SJSA1 (cell line): ENCODE data around the gene C18orf32. TPM values are rescaled to one million over a fixed set of nuclear protein-coding genes. Genes with fewer than 3 reads are reported as not detected.
"Not testable (repeated sequence)": the region's sequence is repeated elsewhere in the genome, so short reads cannot be mapped to it uniquely, and the experiment has no call there.

Experiments
- DNase-seq, 2 experiments: peaks; one replicate each; pipeline ENCODE4 v3.0.0-alpha.2; 2015 to 2020; ENCODE audit warnings: low spot score in 2 of 2, low read depth in 1 of 2
- H3K27ac ChIP-seq: fragments of 250-450 bp; sonication (Bioruptor Pico); 2 replicates; pipeline ENCODE4 v1.5.1; 2020; ENCODE audit warnings: mild to moderate bottlenecking, moderate library complexity
- H3K27me3 ChIP-seq: fragments of 250-450 bp; sonication (Bioruptor Pico); replicated peaks from 2 replicates; pipeline ENCODE4 v1.5.1; 2020; ENCODE audit warnings: mild to moderate bottlenecking, moderate library complexity
- H3K36me3 ChIP-seq: fragments of 250-450 bp; sonication (Bioruptor Pico); 2 replicates; pipeline ENCODE4 v1.5.1; 2020; ENCODE audit warnings: mild to moderate bottlenecking
- H3K4me1 ChIP-seq: fragments of 250-450 bp; sonication (Bioruptor Pico); replicated peaks from 2 replicates; pipeline ENCODE4 v1.6.1; 2021; ENCODE audit warnings: mild to moderate bottlenecking
- H3K4me3 ChIP-seq: fragments of 250-450 bp; sonication (Bioruptor Pico); 2 replicates; pipeline ENCODE4 v1.5.1; 2020; ENCODE audit warnings: mild to moderate bottlenecking
- H3K9me3 ChIP-seq: fragments of 250-450 bp; sonication (Bioruptor Pico); replicated peaks from 2 replicates; pipeline ENCODE4 v1.5.1; 2020; ENCODE audit warnings: mild to moderate bottlenecking
- total RNA-seq: library from RNA; depleted of rRNA; stranded (reverse); fragments of >200 nt; shearing (Covaris generic); gene quantifications from 2 replicates; pipeline ENCODE4 v1.2.3, GENCODE V29; 2014

Gene C18orf32
- total RNA-seq, 1 experiment from 2014 or later: 58.4 TPM

DNA sequence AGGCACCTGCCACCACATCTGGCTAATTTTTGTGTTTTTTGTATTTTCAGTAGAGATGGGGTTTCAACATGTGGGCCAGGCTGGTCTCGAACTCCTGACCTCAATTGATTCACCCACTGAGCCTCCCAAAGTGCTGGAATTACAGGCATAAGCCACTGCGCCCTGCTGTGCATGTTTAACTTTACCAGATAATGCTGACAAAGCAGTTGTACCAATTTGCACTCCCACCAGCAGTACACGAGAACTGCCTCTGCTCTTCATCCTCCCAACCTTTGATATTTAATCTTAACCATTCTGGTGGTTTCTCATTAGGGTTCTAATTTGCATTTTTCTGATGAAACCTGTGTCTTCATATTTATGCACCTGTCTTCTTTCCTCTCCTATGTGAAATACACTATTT, 14.6 kb downstream of the C18orf32 start:
- 0 out of 2 replicates have a peak, but pooled peaks cover 2% of the 10 kb centered on the region for H3K9me3 ChIP-seq
- DNase-seq: no peak
- H3K4me3 ChIP-seq: no peak overlapping the region
- no peaks in the 10 kb centered on the region for H3K27me3 ChIP-seq
- H3K27ac ChIP-seq: no peak overlapping the region
- H3K4me1 ChIP-seq: peaks cover 11% of the 10 kb centered on the region
- H3K36me3 ChIP-seq: peaks cover 7% of the 10 kb centered on the region; the same call in 1 of the 2 replicates

- H3K36me3 ChIP-seq: 0 out of 2 replicates have a peak, but pooled peaks cover 2% of the 10 kb centered on the region
- no peak overlapping the region for H3K27ac ChIP-seq
- no peaks in the 10 kb centered on the region for H3K9me3 ChIP-seq
Measured at GRCh38 chr18:49471532-49471931, 15.5 kb downstream of the C18orf32 start.

DNA sequence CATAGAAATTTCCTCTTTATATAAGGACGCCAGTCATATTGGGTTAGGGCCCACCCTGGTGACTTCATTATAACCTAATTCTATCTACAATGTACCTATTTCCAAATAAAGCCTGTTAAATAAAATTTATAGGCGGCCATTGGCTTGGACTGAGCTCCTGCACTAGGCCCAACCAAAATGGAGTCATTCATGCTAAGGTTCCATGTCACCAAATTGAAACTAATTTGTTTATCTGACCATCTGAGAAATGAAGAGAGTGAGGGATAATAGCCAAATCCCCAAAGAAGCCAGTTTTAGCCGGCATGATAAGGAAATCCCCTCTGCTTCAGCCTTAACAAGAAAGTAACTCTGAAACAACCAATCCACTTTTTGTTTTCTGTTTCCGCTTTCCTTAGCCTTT, 19.4 kb downstream of the C18orf32 start:
- Histone ChIP-seq H3K36me3 (no peaks in the 10 kb centered on the region), H3K4me1 (no peaks in the 10 kb centered on the region), H3K4me3 (no peak overlapping the region), H3K27ac (no peak overlapping the region), H3K27me3 (no peaks in the 10 kb centered on the region), H3K9me3 (no peaks in the 10 kb centered on the region)
- no peak for DNase-seq

More at GRCh38 chr18:49471532-49471931, 15.5 kb downstream of the C18orf32 start:
- Histone ChIP-seq H3K4me1 (peaks cover 2% of the 10 kb centered on the region), H3K27me3 (no peaks in the 10 kb centered on the region), H3K4me3 (no peak overlapping the region)
- DNase-seq: no peak

DNA sequence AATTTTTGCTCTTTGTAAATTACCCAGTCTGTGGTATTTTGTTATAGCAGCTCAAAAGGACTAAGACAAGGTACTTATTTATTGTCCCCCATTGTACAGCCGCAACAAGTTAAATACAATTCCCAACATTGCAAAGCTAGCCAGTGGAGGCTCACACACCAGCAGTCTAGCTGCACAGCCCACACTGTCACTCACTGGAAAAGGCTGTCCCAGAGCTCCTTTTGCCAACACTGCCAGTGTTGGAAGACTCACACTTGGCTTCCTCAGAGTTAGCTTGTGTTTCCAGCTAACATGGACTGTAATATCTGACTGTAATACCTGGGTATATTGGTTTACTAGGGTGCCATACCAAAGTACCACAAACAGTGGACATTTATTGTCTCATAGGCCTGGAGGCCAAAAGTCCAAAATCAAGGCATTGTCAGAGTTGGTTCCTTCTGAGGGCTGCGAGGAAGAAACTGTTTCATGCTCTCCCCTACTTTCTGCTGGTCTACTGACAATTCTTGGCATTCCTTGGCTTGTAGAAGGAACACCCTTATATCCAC, 19.9 kb downstream of the C18orf32 start:
- DNase-seq: no peak
- Histone ChIP-seq H3K9me3 (no peaks in the 10 kb centered on the region), H3K4me1 (no peaks in the 10 kb centered on the region), H3K36me3 (no peaks in the 10 kb centered on the region), H3K27me3 (no peaks in the 10 kb centered on the region), H3K4me3 (no peak overlapping the region), H3K27ac (no peak overlapping the region)

DNA sequence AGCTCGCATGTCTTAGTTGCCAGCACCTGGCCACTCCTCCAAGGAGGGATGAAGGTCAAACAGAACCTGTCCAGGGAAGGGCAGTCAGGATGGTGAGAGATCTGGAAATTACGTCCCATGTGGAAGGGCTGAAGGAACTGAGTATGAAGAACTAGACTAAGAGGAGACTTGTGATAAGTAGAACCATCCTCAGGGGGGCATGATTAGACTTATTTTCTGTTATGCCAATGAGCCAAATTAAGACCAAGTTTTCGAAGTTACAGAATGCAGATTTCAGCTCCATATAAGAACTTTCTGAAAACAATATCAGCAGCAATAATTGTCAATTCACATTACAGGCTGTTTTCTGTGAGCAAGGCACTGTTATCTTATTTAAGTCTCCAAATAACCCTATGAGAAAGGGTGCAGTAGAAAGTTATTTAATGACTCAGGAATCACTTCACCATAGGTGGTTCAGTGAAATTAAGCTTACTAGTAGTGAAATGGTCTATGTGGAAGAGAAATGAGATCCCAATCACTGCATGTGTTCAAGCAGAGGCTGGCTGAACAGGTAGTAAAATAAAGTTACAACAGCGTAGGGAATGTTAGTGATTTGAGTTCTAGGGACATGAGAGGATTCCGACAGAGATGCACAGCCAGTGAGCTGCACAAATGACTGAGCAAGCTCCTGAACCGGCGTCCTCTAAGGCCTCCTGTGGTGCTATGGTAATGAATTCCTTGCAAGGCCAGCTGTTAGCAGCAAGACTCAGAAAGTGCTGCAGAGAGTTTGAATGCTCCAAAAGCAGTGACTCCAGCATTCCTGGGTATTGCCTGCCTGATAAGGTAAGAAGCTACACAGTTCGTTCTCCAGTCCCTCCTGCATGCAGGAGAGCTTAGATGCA, 22.1 kb downstream of the C18orf32 start:
- Histone ChIP-seq H3K36me3 (no peaks in the 10 kb centered on the region; the same call in 1 of the 2 replicates), H3K9me3 (no peaks in the 10 kb centered on the region), H3K27me3 (no peaks in the 10 kb centered on the region), H3K27ac (no peak overlapping the region), H3K4me3 (no peak overlapping the region), H3K4me1 (no peaks in the 10 kb centered on the region)
- no peak for DNase-seq

- Histone ChIP-seq H3K27me3 (no peaks in the 10 kb centered on the region), H3K27ac (no peak overlapping the region), H3K4me3 (no peak overlapping the region), H3K36me3 (no peaks in the 10 kb centered on the region; the same call in 1 of the 2 replicates), H3K9me3 (no peaks in the 10 kb centered on the region), H3K4me1 (peaks cover 6% of the 10 kb centered on the region; the same call in 1 of the 2 replicates)
- DNase-seq: no peak
Measured at GRCh38 chr18:49461602-49461977, 25.4 kb downstream of the C18orf32 start.

DNA sequence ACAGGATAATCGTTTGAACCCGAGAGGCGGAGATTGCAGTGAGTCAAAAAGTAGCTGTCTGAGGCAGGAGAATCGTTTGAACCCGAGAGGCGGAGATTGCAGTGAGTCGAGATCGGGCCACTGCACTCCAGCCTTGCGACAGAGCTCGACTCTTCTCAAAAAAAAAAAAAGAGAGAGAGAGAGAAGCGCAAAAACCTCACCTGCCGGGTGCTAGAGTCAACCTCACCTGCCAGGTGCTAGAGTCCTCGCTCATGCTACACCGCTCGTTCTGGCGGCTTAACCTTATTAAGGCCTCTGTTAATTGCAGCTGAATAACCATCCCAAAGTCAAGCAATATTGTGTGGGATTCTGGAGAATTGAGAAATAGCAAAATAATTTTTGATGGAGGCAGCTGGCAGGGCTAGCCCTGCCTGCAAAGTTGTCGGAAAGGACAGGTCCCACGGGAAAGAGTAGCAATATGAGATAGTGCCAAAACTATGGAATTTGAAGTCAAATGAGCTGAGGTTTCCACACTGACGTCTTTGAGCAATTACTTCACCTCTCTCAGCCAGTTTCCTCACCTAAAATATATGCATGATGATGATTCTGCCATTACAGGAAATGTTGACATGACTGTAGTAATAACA, 25.9 kb downstream of the C18orf32 start:
- Histone ChIP-seq H3K4me1 (peaks cover 6% of the 10 kb centered on the region; the same call in 1 of the 2 replicates), H3K36me3 (no peaks in the 10 kb centered on the region; the same call in 1 of the 2 replicates), H3K4me3 (peak overlapping the region; percentile 67), H3K9me3 (no peaks in the 10 kb centered on the region), H3K27me3 (no peaks in the 10 kb centered on the region), H3K27ac (no peak overlapping the region)
- DNase-seq: no peak

DNA sequence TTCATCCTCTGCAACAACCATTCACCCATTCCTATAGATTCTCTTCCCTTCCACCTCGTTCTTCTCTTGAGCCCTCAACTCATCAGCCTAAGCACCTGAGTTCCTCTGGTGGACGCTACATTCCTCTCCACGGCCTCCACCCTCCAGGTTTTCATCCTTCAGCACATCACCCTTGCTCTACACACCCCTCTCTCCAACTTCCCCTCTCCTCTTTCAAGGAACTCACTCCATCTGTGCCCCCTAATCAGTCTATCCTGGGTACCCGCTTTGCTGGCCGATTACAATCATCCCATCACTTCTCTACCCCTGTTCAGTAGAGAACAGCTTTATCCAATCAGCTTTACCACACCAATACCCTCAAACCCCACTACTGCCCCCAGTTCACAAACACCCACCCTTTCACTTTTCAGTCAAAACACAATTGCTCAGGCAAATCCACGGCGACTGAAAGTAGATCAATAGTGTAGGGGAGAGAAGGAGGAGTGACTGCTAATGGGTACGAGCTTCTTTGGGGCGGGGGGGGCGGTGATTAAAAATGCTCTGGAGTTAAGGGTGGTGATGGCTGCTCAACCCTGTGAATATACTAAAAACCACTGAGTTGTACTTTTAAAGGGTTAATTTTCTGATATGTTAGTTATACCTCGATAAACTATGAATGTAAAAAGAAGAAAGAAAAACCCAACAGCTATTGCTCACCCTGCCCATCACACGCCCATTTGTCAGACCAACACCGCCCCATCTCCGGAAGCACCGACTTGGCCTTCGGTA, 27.4 kb downstream of the C18orf32 start:
- Histone ChIP-seq H3K36me3 (no peaks in the 10 kb centered on the region; the same call in 1 of the 2 replicates), H3K9me3 (no peaks in the 10 kb centered on the region), H3K4me3 (peak overlapping the region; percentile 67), H3K27me3 (no peaks in the 10 kb centered on the region), H3K27ac (no peak overlapping the region), H3K4me1 (peaks cover 6% of the 10 kb centered on the region; the same call in 1 of the 2 replicates)
- DNase-seq: no peak

DNA sequence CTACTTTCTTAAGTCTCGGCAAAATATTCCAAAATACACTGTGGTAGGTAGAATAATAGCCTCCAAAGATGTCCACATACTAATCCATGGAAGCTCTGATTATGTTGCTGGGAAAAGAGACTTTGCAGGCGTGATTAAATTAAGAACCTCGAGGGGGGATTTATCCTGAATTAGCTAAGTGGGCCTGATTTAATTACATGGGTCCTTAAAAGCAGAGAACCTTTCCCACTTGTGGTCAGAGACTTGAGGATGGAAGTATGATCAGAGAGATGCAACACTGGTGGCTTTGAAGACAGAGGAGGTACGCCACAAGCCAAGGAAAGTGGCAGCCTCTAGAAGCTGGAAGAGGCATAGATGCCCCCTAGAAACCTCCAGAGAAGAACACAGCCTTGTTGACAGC, 29.4 kb downstream of the C18orf32 start:
- Histone ChIP-seq H3K4me1 (peaks cover 6% of the 10 kb centered on the region; the same call in 1 of the 2 replicates), H3K27ac (no peak overlapping the region)
- DNase-seq: no peak

DNA sequence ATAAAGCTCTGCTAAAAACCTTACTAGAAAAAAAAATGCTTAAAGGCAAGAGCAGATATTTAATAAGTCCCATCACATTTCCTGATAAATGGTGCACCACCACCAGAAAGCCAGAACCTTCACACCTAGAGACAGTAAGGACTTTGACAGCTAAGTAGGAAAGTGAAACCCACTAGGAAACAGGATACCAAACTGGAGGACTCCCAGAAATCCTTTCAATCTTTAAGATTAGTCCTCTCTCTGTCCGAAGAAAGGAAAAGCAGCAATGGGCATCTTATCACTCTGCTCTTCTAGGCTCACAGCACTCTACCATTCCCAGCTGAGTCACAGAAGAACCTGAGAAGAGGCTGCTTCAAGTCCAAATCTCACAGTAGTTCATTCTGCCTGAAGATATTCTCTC, 30.2 kb downstream of the C18orf32 start:
- H3K4me3 ChIP-seq: no peak overlapping the region
- H3K27me3 ChIP-seq: no peaks in the 10 kb centered on the region
- H3K27ac ChIP-seq: no peak overlapping the region
- no peak for DNase-seq
- no peaks in the 10 kb centered on the region for H3K9me3 ChIP-seq
- peaks cover 6% of the 10 kb centered on the region; the same call in 1 of the 2 replicates for H3K4me1 ChIP-seq
- H3K36me3 ChIP-seq: no peaks in the 10 kb centered on the region; the same call in 1 of the 2 replicates

More for the DNA sequence above, 29.4 kb downstream of the C18orf32 start:
- Histone ChIP-seq H3K36me3 (no peaks in the 10 kb centered on the region; the same call in 1 of the 2 replicates), H3K27me3 (no peaks in the 10 kb centered on the region), H3K4me3 (no peak overlapping the region), H3K9me3 (no peaks in the 10 kb centered on the region)

DNA sequence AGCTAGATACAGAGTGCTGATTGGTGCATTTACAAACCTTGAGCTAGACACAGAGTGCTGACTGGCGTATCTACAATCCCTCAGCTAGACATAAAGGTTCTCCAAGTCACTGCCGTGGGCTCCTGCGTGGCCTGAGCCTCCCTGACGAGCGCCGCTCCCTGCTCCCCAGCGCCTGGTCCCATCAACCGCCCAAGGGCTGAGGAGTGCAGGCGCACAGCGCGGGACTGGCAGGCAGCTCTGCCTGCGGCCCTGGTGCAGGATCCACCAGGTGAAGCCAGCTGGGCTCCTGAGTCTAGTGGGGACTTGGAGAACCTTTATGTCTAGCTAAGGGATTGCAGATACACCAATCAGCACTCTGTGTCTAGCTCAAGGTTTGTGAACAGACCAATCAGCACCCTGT, 34.5 kb downstream of the C18orf32 start:
- H3K36me3 ChIP-seq, DNase-seq, H3K27ac ChIP-seq, H3K4me1 ChIP-seq, H3K27me3 ChIP-seq, H3K9me3 ChIP-seq, H3K4me3 ChIP-seq: not testable (repeated sequence)

- no peak overlapping the region for H3K27ac ChIP-seq
- peaks cover 5% of the 10 kb centered on the region; the same call in 1 of the 2 replicates for H3K9me3 ChIP-seq
- no peaks in the 10 kb centered on the region for H3K4me1 ChIP-seq
- H3K27me3 ChIP-seq: no peaks in the 10 kb centered on the region
- DNase-seq: peak in 1 of 2 experiments; percentile 33
- no peak overlapping the region for H3K4me3 ChIP-seq
- 0 out of 2 replicates have a peak, but pooled peaks cover 3% of the 10 kb centered on the region for H3K36me3 ChIP-seq
Measured at GRCh38 chr18:49447810-49448745, 39.0 kb downstream of the C18orf32 start.
